GM18511 (cell line): ENCODE data around the gene TROAP.
"Not testable (repeated sequence)": the region's sequence is repeated elsewhere in the genome, so short reads cannot be mapped to it uniquely, and the experiment has no call there.

Experiments
- ATAC-seq: cut with Tn5 transposase; IDR thresholded peaks from one replicate; pipeline ENCODE4 v1.9.1; 2021; ENCODE audit warnings: mild to moderate bottlenecking, moderate library complexity; ENCODE audit not compliant: unreplicated experiment

TROAP gene

GRCh38 chr12:49366096-49366651, 43.1 kb downstream of the TROAP start:
- peak; percentile 20 for ATAC-seq

DNA sequence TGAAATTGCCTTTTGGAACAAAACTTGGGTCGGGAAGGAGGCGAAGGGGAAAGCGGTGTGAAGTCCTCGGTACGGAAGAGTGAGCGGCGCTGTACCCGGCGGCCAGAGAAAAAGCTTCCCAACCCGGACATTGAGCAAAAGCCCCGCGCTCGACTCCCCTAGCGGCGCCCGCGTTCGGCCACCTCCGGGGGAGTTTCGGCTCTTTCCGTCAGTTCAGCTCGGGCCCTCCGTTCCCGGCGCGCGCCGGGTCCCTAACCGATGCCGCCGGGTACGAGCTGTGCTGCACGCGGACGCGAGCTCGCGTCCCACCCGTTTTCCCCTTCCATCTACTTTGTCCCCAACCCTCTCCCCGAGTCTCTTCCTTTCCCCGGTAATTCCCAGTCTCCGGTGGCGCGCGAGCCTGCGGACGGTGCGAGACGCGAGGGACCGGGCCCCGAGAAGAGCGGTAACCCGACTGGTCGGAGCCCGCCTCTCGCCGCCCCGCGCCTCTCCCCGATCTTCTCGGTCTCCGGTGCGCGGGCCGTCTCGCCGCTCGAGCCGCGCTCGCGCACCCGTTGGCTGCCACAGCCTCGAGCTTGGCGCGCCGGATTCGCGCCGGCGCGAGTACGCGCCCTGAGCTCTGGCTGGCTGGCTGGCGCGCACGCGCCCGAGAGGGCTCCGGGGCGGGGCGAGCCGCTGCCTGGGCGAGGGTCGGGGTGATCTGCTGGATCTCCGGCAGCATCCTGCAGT, 43.8 kb downstream of the TROAP start:
- peak; percentile 79 for ATAC-seq

DNA sequence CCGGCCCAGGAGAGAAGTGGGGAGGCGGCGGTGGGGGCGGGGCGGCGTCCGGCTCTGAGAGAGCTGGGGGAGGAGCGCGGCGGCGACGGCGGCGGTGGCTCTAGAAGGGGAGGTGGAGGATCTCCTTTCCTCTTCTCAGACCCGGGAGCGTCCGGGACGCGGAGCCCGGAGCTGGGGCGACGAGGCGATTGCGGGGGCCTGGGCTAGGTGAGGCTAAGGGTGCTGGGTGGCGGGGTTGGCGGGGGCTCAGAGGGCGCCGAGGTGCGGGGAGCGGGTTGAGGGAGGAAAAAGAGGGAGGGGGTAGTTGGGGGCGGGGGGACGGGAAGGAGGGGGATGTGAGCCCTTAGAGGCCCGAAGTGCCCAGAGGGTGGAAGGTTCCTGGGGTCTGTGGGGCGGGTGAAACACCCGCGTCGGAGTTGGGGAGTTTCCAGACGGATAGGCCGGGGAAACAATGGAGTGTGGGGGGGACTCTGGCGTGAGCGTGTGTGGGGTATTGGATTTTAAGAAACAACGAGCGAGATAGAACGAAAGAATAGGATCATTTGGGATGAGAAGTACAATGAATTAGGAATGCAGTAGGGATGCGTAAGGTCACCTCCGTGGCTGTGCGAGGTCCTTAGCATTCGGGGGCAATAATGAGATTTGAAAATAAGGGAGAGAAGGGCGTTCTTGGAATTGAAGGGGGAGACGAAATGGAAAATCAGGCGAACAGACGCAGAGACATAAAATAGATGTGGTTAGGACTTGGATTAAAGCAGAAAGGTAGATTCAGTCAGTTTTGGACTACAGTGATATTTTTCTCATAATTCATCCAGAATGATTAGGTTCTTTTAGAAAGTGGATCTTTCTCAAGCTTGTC, 44.6 kb downstream of the TROAP start, which contains the start of gene SPATS2:
Gene SPATS2 (plus strand): TSS at position 82 of the 859 bp plus-strand sequence. CDS start 93,551 bp downstream, outside the sequence.
- no peak for ATAC-seq

DNA sequence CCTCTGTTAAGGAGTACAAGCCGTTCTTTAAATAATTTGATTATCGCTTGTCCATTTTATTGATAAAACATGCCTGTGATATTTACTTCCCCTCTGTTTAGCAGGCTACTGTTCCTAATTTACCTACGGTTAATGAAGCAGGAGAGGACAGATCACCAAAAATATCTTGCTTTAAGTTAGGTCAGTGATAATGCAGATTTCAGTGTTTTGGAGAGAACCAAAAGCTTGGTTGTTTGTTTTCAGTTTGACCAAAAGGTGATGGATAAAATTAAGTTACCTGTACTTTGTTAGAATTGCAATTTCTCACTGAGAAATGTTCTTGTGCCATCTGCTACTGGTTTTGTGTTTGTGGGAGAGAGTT, 45.2 kb downstream of the TROAP start:
- ATAC-seq = no peak

GRCh38 chr12:49369411-49370145, 46.5 kb downstream of the TROAP start:
- peak; percentile 33 for ATAC-seq

DNA sequence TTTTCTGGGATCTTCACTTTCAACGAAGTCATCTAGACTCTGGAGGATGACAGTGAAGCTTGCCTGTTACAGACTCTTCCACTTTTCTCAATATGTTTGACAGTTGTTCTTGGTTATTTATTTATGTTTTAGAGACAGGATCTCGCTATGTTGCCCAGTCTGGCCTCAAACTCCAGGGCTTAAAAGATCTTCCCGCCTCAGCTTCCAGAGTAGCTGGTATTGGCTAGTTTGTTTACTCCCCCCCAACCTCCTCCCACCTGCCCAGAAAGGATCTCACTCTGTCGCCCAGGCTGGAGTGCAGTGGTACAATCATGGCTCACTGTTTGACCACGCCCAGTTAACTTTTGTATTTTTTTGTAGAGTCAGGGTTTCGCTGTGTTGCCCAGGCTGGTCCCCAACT, 47.5 kb downstream of the TROAP start:
- no peak for ATAC-seq

- no peak for ATAC-seq
These were observed 52.4 kb downstream of the TROAP start for GRCh38 chr12:49375406-49375805.

GRCh38 chr12:49377386-49377785, 54.3 kb downstream of the TROAP start:
- ATAC-seq = no peak

- ATAC-seq = not testable (repeated sequence)
These were observed 57.1 kb downstream of the TROAP start for GRCh38 chr12:49380184-49380583.
